ENCODE results near the gene IRF2BPL.

- TF ChIP-seq, protein P1, sequence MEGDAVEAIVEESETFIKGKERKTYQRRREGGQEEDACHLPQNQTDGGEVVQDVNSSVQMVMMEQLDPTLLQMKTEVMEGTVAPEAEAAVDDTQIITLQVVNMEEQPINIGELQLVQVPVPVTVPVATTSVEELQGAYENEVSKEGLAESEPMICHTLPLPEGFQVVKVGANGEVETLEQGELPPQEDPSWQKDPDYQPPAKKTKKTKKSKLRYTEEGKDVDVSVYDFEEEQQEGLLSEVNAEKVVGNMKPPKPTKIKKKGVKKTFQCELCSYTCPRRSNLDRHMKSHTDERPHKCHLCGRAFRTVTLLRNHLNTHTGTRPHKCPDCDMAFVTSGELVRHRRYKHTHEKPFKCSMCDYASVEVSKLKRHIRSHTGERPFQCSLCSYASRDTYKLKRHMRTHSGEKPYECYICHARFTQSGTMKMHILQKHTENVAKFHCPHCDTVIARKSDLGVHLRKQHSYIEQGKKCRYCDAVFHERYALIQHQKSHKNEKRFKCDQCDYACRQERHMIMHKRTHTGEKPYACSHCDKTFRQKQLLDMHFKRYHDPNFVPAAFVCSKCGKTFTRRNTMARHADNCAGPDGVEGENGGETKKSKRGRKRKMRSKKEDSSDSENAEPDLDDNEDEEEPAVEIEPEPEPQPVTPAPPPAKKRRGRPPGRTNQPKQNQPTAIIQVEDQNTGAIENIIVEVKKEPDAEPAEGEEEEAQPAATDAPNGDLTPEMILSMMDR (IDR thresholded peaks at IDR 0.05) = peak in 1 of 7 experiments; percentile 61
- TF ChIP-seq POLR2A (IDR thresholded peaks at IDR 0.05) = no peak
Observed at GRCh38 chr14:77011245-77011644, 17.3 kb downstream of the IRF2BPL start.
